Panc1 (cell line): ENCODE data around the gene KRR1.

Experiments used
- CTCF ChIP-seq: fragments of 450-650 bp; IDR thresholded peaks from 2 replicates; pipeline ENCODE4 v1.5.1; 2017; ENCODE audit warnings: mild to moderate bottlenecking
- POLR2AphosphoS5 ChIP-seq: IDR thresholded peaks from 2 replicates; pipeline ENCODE4 v1.6.1; 2012; ENCODE audit warnings: mild to moderate bottlenecking, low read depth, low read length, moderate library complexity

DNA sequence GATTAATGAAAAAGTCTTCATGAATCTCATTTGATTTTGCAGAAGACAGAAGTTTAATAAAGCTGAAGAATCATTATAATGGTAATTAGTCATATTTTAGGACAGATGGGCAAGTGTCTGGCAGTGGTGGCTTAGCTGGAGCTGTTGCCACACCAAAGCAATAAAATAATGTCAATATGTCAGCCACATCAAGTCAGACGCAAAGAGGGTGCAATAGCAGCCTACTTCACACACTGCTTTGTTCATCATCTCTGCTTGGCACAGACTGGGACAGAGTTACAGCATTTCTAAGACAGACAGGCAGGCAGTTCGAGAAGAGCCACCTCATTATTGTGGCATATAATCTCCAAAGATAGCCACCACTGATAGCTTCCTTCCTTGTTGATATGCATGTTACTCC, 16.9 kb upstream of the KRR1 start:
- no peak for TF ChIP-seq CTCF
- no peak for TF ChIP-seq POLR2AphosphoS5
